Karpas-422 (cell line): ENCODE results near the gene TMEM242. TPM values are rescaled to one million over a fixed set of nuclear protein-coding genes. Genes with fewer than 3 reads are reported as not detected.

Experiments
- DNase-seq: peaks from one replicate; pipeline ENCODE4 v3.0.0-alpha.2; 2015
- H2AFZ ChIP-seq: fragments of 200-600 bp; sonication (generic); 2 replicates; pipeline ENCODE4 v1.6.1; 2014; ENCODE audit warnings: antibody characterized with exemption, low read length, mixed read lengths
- H3K27ac ChIP-seq: fragments of 200-600 bp; sonication (generic); 2 replicates; pipeline ENCODE4 v1.5.1; 2014; ENCODE audit warnings: mild to moderate bottlenecking, low read length, moderate library complexity
- H3K27me3 ChIP-seq: fragments of 200-600 bp; sonication (generic); 2 replicates; pipeline ENCODE4 v1.6.1; 2014; ENCODE audit warnings: low read length, mixed read lengths
- H3K36me3 ChIP-seq: fragments of 200-600 bp; sonication (generic); 2 replicates; pipeline ENCODE4 v1.6.1; 2014; ENCODE audit warnings: low read length, mixed read lengths; ENCODE audit not compliant: insufficient read depth
- H3K4me1 ChIP-seq: fragments of 200-600 bp; sonication (generic); 2 replicates; pipeline ENCODE4 v1.6.1; 2014; ENCODE audit warnings: mild to moderate bottlenecking, low read length, mixed read lengths
- H3K4me2 ChIP-seq: fragments of 200-600 bp; sonication (generic); 2 replicates; pipeline ENCODE4 v1.6.1; 2014; ENCODE audit warnings: low read length, low read depth, mild to moderate bottlenecking; ENCODE audit not compliant: poor library complexity, severe bottlenecking
- H3K4me3 ChIP-seq: fragments of 200-600 bp; sonication (generic); 2 replicates; pipeline ENCODE4 v1.5.1; 2014; ENCODE audit warnings: mild to moderate bottlenecking, antibody characterized with exemption, low read length, mixed read lengths
- H3K79me2 ChIP-seq: fragments of 200-600 bp; sonication (generic); 2 replicates; pipeline ENCODE4 v1.6.1; 2014; ENCODE audit warnings: mild to moderate bottlenecking, low read length, mixed read lengths
- H3K9ac ChIP-seq: fragments of 200-600 bp; sonication (generic); 2 replicates; pipeline ENCODE4 v1.6.0; 2014; ENCODE audit warnings: low read length
- H3K9me2 ChIP-seq: fragments of 200-600 bp; sonication (generic), shearing (Covaris generic); replicated peaks from 2 replicates; pipeline ENCODE4 v1.6.0; 2014; ENCODE audit warnings: mild to moderate bottlenecking, low read length, moderate library complexity; ENCODE audit not compliant: insufficient read depth
- H3K9me3 ChIP-seq: fragments of 300-700, 200-600 bp; sonication (generic); 2 replicates; pipeline ENCODE4 v1.6.1; 2014; ENCODE audit warnings: low read length, mixed read lengths
- H4K20me1 ChIP-seq: fragments of 200-600 bp; sonication (generic); 2 replicates; pipeline ENCODE4 v1.6.1; 2014; ENCODE audit warnings: mild to moderate bottlenecking, antibody characterized with exemption, low read length, low read depth; ENCODE audit not compliant: insufficient read depth
- total RNA-seq: library from RNA; depleted of rRNA; stranded (reverse); fragments of >200 nt; shearing (Covaris generic); gene quantifications from 2 replicates; pipeline ENCODE4 v1.2.3, GENCODE V29; 2014; ENCODE audit warnings: low replicate concordance

The TMEM242 gene
- total RNA-seq, 1 experiment from 2014 or later: 3.4 TPM

GRCh38 chr6:157246048-157246630 is 77.2 kb downstream of the TMEM242 start:
- no peak overlapping the region for H3K9ac ChIP-seq
- H3K27ac ChIP-seq: no peak overlapping the region
- H3K27me3 ChIP-seq: no peaks in the 10 kb centered on the region
- DNase-seq: no peak
- H3K9me3 ChIP-seq: peaks cover 9% of the 10 kb centered on the region; the same call in 1 of the 2 replicates
- H3K36me3 ChIP-seq: peaks cover 21% of the 10 kb centered on the region
- H4K20me1 ChIP-seq: no peaks in the 10 kb centered on the region
- H3K79me2 ChIP-seq: no peaks in the 10 kb centered on the region
- no peak overlapping the region for H2AFZ ChIP-seq
- no peaks in the 10 kb centered on the region for H3K9me2 ChIP-seq
- H3K4me1 ChIP-seq: peaks cover 21% of the 10 kb centered on the region
- no peak overlapping the region for H3K4me2 ChIP-seq
- H3K4me3 ChIP-seq: no peak overlapping the region

- Histone ChIP-seq H3K9ac (no peak overlapping the region), H4K20me1 (no peaks in the 10 kb centered on the region), H3K4me3 (no peak overlapping the region), H3K4me1 (peaks cover 21% of the 10 kb centered on the region), H3K79me2 (no peaks in the 10 kb centered on the region), H3K9me2 (no peaks in the 10 kb centered on the region), H3K36me3 (peaks cover 21% of the 10 kb centered on the region), H3K4me2 (no peak overlapping the region), H3K27ac (no peak overlapping the region), H2AFZ (no peak overlapping the region), H3K27me3 (no peaks in the 10 kb centered on the region), H3K9me3 (peaks cover 9% of the 10 kb centered on the region; the same call in 1 of the 2 replicates)
- no peak for DNase-seq
Observed at GRCh38 chr6:157245436-157245835, 77.9 kb downstream of the TMEM242 start.

GRCh38 chr6:157244780-157245179 is 78.5 kb downstream of the TMEM242 start:
- Histone ChIP-seq H3K9me3 (peaks cover 9% of the 10 kb centered on the region; the same call in 1 of the 2 replicates), H3K79me2 (no peaks in the 10 kb centered on the region), H3K9me2 (no peaks in the 10 kb centered on the region), H3K27me3 (no peaks in the 10 kb centered on the region), H3K36me3 (peaks cover 21% of the 10 kb centered on the region), H3K27ac (peak overlapping the region; percentile 82), H3K9ac (peak overlapping the region; percentile 0), H3K4me1 (peaks cover 21% of the 10 kb centered on the region), H3K4me3 (no peak overlapping the region), H2AFZ (no peak overlapping the region), H3K4me2 (peak overlapping the region; percentile 37), H4K20me1 (no peaks in the 10 kb centered on the region)
- no peak for DNase-seq

GRCh38 chr6:157244175-157244574 is 79.1 kb downstream of the TMEM242 start:
- Histone ChIP-seq H3K79me2 (no peaks in the 10 kb centered on the region), H3K4me1 (peaks cover 21% of the 10 kb centered on the region), H4K20me1 (no peaks in the 10 kb centered on the region), H3K4me3 (no peak overlapping the region), H3K4me2 (peak overlapping the region; percentile 37), H2AFZ (no peak overlapping the region), H3K36me3 (peaks cover 21% of the 10 kb centered on the region), H3K9me2 (no peaks in the 10 kb centered on the region), H3K27me3 (no peaks in the 10 kb centered on the region), H3K9me3 (peaks cover 9% of the 10 kb centered on the region; the same call in 1 of the 2 replicates), H3K27ac (peak overlapping the region; percentile 82), H3K9ac (peak overlapping the region; percentile 0; the same call in 1 of the 2 replicates)
- DNase-seq: no peak

- no peaks in the 10 kb centered on the region for H3K27me3 ChIP-seq
- H3K36me3 ChIP-seq: peaks cover 11% of the 10 kb centered on the region; the same call in 1 of the 2 replicates
- H3K4me1 ChIP-seq: peaks cover 21% of the 10 kb centered on the region
- H3K27ac ChIP-seq: no peak overlapping the region
- DNase-seq: no peak
- no peak overlapping the region for H3K4me2 ChIP-seq
- no peaks in the 10 kb centered on the region for H4K20me1 ChIP-seq
- no peaks in the 10 kb centered on the region for H3K79me2 ChIP-seq
- peaks cover 3% of the 10 kb centered on the region; the same call in 1 of the 2 replicates for H3K9me3 ChIP-seq
- no peak overlapping the region for H2AFZ ChIP-seq
- H3K4me3 ChIP-seq: no peak overlapping the region
- H3K9ac ChIP-seq: no peak overlapping the region
- no peaks in the 10 kb centered on the region for H3K9me2 ChIP-seq
Observed at GRCh38 chr6:157242791-157243190, 80.5 kb downstream of the TMEM242 start.

GRCh38 chr6:157240960-157241311 is 82.4 kb downstream of the TMEM242 start:
- Histone ChIP-seq H3K27ac (no peak overlapping the region), H3K9me2 (no peaks in the 10 kb centered on the region), H3K36me3 (peaks cover 9% of the 10 kb centered on the region; the same call in 1 of the 2 replicates), H4K20me1 (no peaks in the 10 kb centered on the region), H3K27me3 (no peaks in the 10 kb centered on the region), H3K4me3 (no peak overlapping the region), H2AFZ (no peak overlapping the region), H3K4me1 (peaks cover 21% of the 10 kb centered on the region), H3K9ac (no peak overlapping the region), H3K79me2 (no peaks in the 10 kb centered on the region), H3K9me3 (no peaks in the 10 kb centered on the region), H3K4me2 (no peak overlapping the region)
- no peak for DNase-seq

GRCh38 chr6:157240059-157240959 is 83.0 kb downstream of the TMEM242 start:
- H3K27me3 ChIP-seq: no peaks in the 10 kb centered on the region
- H3K4me2 ChIP-seq: no peak overlapping the region
- H3K9me2 ChIP-seq: no peaks in the 10 kb centered on the region
- H3K4me3 ChIP-seq: no peak overlapping the region
- no peak overlapping the region for H2AFZ ChIP-seq
- no peaks in the 10 kb centered on the region for H4K20me1 ChIP-seq
- H3K4me1 ChIP-seq: peaks cover 19% of the 10 kb centered on the region
- no peak overlapping the region for H3K9ac ChIP-seq
- no peak overlapping the region for H3K27ac ChIP-seq
- H3K9me3 ChIP-seq: no peaks in the 10 kb centered on the region
- DNase-seq: no peak
- no peaks in the 10 kb centered on the region for H3K79me2 ChIP-seq
- H3K36me3 ChIP-seq: peaks cover 9% of the 10 kb centered on the region; the same call in 1 of the 2 replicates

GRCh38 chr6:157239671-157240058 is 83.7 kb downstream of the TMEM242 start:
- Histone ChIP-seq H3K9me2 (no peaks in the 10 kb centered on the region), H3K36me3 (peaks cover 9% of the 10 kb centered on the region; the same call in 1 of the 2 replicates), H3K9ac (no peak overlapping the region), H4K20me1 (no peaks in the 10 kb centered on the region), H3K9me3 (no peaks in the 10 kb centered on the region), H3K27me3 (no peaks in the 10 kb centered on the region), H2AFZ (no peak overlapping the region), H3K4me2 (no peak overlapping the region), H3K27ac (no peak overlapping the region), H3K4me3 (no peak overlapping the region), H3K79me2 (no peaks in the 10 kb centered on the region), H3K4me1 (peaks cover 13% of the 10 kb centered on the region)
- DNase-seq: no peak
